ENCODE data around the gene FBXL7.

DNA sequence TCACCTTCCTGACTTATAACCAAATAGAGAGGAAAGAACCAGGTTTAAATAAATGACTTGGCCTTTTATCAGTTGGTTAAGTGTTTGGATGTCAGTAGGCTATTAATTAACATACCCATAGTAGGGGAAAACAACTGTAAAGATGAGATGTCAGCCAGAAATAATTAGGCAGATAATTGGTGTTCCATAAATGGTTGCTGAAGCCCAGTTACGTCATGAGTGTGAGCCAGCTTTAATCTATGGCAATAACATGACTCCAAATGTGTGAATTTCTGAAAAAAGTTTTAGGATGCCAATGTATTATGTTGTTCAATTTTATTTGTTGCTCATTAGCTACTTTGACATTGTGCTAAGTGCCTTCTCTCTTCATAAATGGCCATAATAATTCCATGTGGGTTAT is 180.5 kb downstream of the FBXL7 start:
- no peak for TF ChIP-seq RARB (CRISPR knock-in tag; IDR thresholded peaks at IDR 0.05)
- no peak for TF ChIP-seq TCF4 (CRISPR knock-in tag; IDR thresholded peaks at IDR 0.05; ENCODE audit: borderline replicate concordance)
- TF ChIP-seq ISL1 (CRISPR knock-in tag; IDR thresholded peaks at IDR 0.05) = no peak
- TF ChIP-seq, protein P1, sequence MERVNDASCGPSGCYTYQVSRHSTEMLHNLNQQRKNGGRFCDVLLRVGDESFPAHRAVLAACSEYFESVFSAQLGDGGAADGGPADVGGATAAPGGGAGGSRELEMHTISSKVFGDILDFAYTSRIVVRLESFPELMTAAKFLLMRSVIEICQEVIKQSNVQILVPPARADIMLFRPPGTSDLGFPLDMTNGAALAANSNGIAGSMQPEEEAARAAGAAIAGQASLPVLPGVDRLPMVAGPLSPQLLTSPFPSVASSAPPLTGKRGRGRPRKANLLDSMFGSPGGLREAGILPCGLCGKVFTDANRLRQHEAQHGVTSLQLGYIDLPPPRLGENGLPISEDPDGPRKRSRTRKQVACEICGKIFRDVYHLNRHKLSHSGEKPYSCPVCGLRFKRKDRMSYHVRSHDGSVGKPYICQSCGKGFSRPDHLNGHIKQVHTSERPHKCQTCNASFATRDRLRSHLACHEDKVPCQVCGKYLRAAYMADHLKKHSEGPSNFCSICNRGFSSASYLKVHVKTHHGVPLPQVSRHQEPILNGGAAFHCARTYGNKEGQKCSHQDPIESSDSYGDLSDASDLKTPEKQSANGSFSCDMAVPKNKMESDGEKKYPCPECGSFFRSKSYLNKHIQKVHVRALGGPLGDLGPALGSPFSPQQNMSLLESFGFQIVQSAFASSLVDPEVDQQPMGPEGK (CRISPR knock-in tag; IDR thresholded peaks at IDR 0.05; ENCODE audit: borderline replicate concordance) = no peak
- no peak for TF ChIP-seq PPARA (CRISPR knock-in tag; IDR thresholded peaks at IDR 0.05; ENCODE audit: borderline replicate concordance)
- TF ChIP-seq TSHZ2 (CRISPR knock-in tag; IDR thresholded peaks at IDR 0.05) = no peak
- TF ChIP-seq CREB5 (CRISPR knock-in tag; IDR thresholded peaks at IDR 0.05; ENCODE audit: low read depth) = no peak
- no peak for TF ChIP-seq ZFP30 (CRISPR knock-in tag; IDR thresholded peaks at IDR 0.05)
- TF ChIP-seq ESRRG (CRISPR knock-in tag; IDR thresholded peaks at IDR 0.05) = no peak
- no peak for TF ChIP-seq ZFP3 (CRISPR knock-in tag; IDR thresholded peaks at IDR 0.05)
- TF ChIP-seq CSDC2 (CRISPR knock-in tag; IDR thresholded peaks at IDR 0.05) = no peak
- no peak for TF ChIP-seq BACH2 (CRISPR knock-in tag; IDR thresholded peaks at IDR 0.05; ENCODE audit: borderline replicate concordance)
- no peak for TF ChIP-seq ZNF565 (CRISPR knock-in tag; conservative IDR thresholded peaks at IDR 0.05; ENCODE audit: low read depth)
